HG02852 (cell line): ENCODE results near the gene DPP6.
"Not testable (repeated sequence)": the region's sequence is repeated elsewhere in the genome, so short reads cannot be mapped to it uniquely, and the experiment has no call there.

ENCODE experiments used
- ATAC-seq: cut with Tn5 transposase; IDR thresholded peaks from one replicate; pipeline ENCODE4 v1.9.1; 2021; ENCODE audit warnings: mild to moderate bottlenecking, moderate library complexity; ENCODE audit not compliant: unreplicated experiment

The DPP6 gene

GRCh38 chr7:154072395-154073181 is 20.4 kb downstream of the DPP6 start:
- ATAC-seq = not testable (repeated sequence)

GRCh38 chr7:154078523-154078922 is 26.3 kb downstream of the DPP6 start:
- not testable (repeated sequence) for ATAC-seq

DNA sequence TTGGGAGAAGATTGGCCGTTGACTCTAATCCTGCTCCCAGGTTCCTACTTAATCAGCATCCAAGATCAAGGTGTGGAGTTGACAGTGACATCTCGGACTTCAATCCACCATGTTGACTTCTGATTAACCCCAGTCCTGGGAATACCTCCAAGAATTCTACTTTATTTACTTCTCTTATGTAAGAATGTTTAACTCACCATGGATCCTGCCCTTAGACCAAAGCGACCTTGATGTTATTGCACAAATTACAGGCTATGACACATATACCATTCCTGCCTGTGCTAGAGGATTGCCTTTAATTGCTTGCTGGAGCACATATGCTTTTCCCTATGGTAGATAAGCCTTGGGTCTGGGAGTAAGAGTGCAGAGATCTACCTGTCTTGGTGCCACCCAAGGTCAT is 28.1 kb downstream of the DPP6 start:
- not testable (repeated sequence) for ATAC-seq

DNA sequence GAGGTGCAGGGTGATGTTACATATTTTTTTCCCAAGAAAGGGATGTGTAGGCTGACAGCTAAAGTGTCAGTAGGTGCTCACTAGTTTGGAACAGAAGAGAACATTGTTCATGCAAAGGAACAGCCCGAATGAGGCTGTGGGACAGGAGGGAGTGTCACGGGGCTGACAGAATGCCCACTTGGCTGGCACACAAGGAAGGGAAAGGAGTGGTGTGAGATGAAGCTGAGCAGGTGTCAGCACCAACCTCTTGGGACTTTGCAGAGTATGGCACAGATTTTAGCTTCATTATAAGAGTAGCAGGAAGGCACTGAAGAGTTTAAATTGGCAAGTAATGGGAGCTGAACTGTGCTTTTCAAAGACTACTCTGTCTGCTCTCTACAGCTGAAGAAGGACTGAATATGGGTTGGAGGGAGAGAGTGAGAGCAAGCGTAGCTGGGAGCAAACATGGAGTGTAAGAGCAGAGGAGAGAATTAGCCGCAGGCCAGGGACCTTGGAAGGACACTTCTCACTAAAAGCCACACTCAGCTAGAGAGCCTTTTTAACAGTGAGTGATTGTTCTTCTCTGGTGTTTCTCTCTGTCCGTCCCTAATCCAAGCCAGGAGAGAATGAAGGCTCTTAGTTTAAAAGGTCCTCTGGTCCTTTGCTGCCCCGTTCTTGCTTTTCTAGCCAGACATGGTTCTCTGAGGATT is 35.0 kb downstream of the DPP6 start:
- ATAC-seq = not testable (repeated sequence)

GRCh38 chr7:154092093-154092492 is 39.9 kb downstream of the DPP6 start:
- not testable (repeated sequence) for ATAC-seq

- ATAC-seq = not testable (repeated sequence)
These were observed 43.0 kb downstream of the DPP6 start for GRCh38 chr7:154095201-154095600.

GRCh38 chr7:154105063-154105462 is 52.9 kb downstream of the DPP6 start:
- ATAC-seq = not testable (repeated sequence)

- ATAC-seq = not testable (repeated sequence)
These were observed 57.4 kb downstream of the DPP6 start for GRCh38 chr7:154109615-154110014.

- not testable (repeated sequence) for ATAC-seq
These were observed 61.6 kb downstream of the DPP6 start for GRCh38 chr7:154113732-154114351.

- not testable (repeated sequence) for ATAC-seq
These were observed 65.5 kb downstream of the DPP6 start for GRCh38 chr7:154117411-154118390.

- not testable (repeated sequence) for ATAC-seq
These were observed 68.6 kb downstream of the DPP6 start for GRCh38 chr7:154120825-154121224.

DNA sequence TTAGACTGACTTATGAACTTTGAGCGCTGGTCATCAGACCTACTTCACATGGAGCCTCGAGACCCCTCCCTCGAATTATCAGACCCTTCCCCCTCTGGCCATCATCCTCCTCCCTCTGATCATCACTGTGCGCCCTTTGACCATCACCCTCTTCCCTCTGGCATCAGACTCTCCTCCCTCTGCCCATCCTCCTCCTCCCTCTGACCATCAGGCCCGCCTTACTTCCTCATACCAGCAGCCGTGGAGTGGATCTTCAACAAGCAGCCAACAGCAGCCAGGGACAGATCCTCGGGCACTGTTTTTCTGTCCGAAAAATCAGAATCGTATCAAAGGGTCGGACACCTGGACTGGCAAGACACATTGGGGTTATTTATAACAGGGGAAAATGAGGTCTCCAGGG is 70.5 kb downstream of the DPP6 start:
- not testable (repeated sequence) for ATAC-seq

GRCh38 chr7:154123397-154123796 is 71.2 kb downstream of the DPP6 start:
- ATAC-seq = not testable (repeated sequence)

- not testable (repeated sequence) for ATAC-seq
These were observed 76.9 kb downstream of the DPP6 start for GRCh38 chr7:154129142-154129541.

DNA sequence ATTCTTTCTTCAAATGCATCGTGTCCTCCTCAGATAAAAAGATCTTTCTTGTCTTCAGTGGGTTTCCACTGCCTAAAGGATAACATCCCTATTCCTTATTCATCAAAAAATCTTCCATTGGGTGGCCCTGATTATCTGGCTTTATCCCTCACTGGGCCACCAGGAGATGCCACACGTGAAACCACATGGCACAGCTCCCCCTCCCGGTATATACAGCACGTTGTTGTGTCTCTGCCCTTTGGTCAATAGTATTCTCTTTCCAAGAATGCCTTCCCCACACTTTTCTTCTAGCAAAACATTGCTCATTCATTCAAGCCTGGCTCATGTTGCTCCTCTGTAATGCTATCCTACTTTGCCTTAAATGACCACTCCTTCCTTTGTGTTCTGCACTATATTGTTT is 80.4 kb downstream of the DPP6 start:
- not testable (repeated sequence) for ATAC-seq

GRCh38 chr7:154133703-154134277 is 81.6 kb downstream of the DPP6 start:
- not testable (repeated sequence) for ATAC-seq

DNA sequence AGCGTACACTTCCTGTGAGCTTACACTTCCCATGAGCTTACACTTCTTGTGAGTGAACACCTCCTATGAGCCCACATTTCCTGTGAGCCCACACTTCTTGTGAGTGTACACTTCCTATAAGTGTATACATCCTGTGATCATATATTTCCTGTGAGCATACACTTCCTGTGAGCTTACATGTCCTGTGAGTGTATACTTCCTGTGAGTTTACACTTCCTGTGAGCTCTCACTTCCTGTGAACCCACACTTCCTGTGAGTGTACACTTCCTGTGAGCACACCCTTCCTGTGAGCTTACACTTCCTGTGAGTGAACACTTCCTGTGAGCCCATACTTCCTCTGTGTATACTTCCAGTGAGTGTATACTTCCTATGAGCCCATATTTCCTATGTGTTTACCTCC is 82.5 kb downstream of the DPP6 start:
- not testable (repeated sequence) for ATAC-seq

GRCh38 chr7:154135646-154136045 is 83.4 kb downstream of the DPP6 start:
- ATAC-seq = not testable (repeated sequence)

- ATAC-seq = not testable (repeated sequence)
These were observed 93.9 kb downstream of the DPP6 start for GRCh38 chr7:154145922-154146706.
